T-cell (primary cell): ENCODE measurements around the gene HABP4. TPM values are rescaled to one million over a fixed set of nuclear protein-coding genes. Genes with fewer than 3 reads are reported as not detected.

Experiments
- ATAC-seq, 4 experiments: fragments of 200-7000 bp in 3 of 4; fragments of 150-1000 bp in 1 of 4; cut with Tn5 transposase; replicated peaks in 1 of 4; 1 replicate in 3 of 4; 2 replicates in 1 of 4; pipeline ENCODE4 v1.10.0; 2021; ENCODE audit warnings: moderate library complexity in 3 of 4, mild to moderate bottlenecking in 2 of 4, moderate number of reproducible peaks in 1 of 4
- CTCF ChIA-PET, 2 donors: fragments of 300-600 bp; sonication (Branson Sonifier 250); formaldehyde crosslinking; loops; one replicate each; lab custom pipeline; 2022; ENCODE audit warnings: antibody characterized with exemption in 2 of 2; lab: Charles Lee
- POLR2A ChIA-PET, 2 donors: fragments of 300-600 bp; sonication (Branson Sonifier 250); formaldehyde crosslinking; loops; one replicate each; lab custom pipeline; 2022; ENCODE audit warnings: antibody characterized with exemption in 2 of 2; lab: Charles Lee
- DNase-seq, 35 experiments: peaks; one replicate each; pipeline versions ENCODE4 v3.0.0 to v3.0.0-alpha.2; 2013 to 2023
- H3K27ac ChIP-seq: one replicate; pipeline ENCODE4 v1.5.1; 2013; ENCODE audit warnings: low read length
- H3K27me3 ChIP-seq, 2 experiments: replicated peaks in 1 of 2; 1 replicate in 1 of 2; 2 replicates in 1 of 2; pipeline versions ENCODE4 v1.6.1 to v1.7.0; 2013; ENCODE audit warnings: low read length in 1 of 2, mixed read lengths in 1 of 2; ENCODE audit not compliant: control insufficient read depth in 2 of 2, insufficient read depth in 2 of 2; ENCODE audit errors: extremely low read depth in 1 of 2
- H3K36me3 ChIP-seq, 2 donors: 1 replicate in 1 of 2; 2 replicates in 1 of 2; pipeline versions ENCODE4 v1.6.1 to v1.7.0; 2013; ENCODE audit warnings: low read length in 1 of 2; ENCODE audit not compliant: control insufficient read depth in 2 of 2, insufficient read depth in 1 of 2; ENCODE audit errors: extremely low read depth in 1 of 2
- H3K4me1 ChIP-seq, 2 experiments: 1 replicate in 1 of 2; 2 replicates in 1 of 2; pipeline versions ENCODE4 v1.6.1 to v1.7.0; 2013; ENCODE audit warnings: low read length in 2 of 2, mixed read lengths in 1 of 2; ENCODE audit not compliant: insufficient read depth in 2 of 2, control insufficient read depth in 1 of 2; ENCODE audit errors: extremely low read depth in 1 of 2
- H3K4me3 ChIP-seq, 2 donors: 1 replicate in 1 of 2; 2 replicates in 1 of 2; pipeline versions ENCODE4 v1.5.1 to v1.7.0; 2013; ENCODE audit warnings: mild to moderate bottlenecking in 2 of 2, low read length in 1 of 2, moderate library complexity in 1 of 2; ENCODE audit not compliant: control insufficient read depth in 1 of 2; ENCODE audit errors: extremely low read depth in 1 of 2
- H3K9me3 ChIP-seq: 2 replicates; pipeline ENCODE4 v1.7.0; 2013
- H3K27ac Mint-ChIP-seq, 2 donors: one replicate each; pipeline ENCODE4 v1.8.0; 2020 to 2021; ENCODE audit warnings: mild to moderate bottlenecking in 2 of 2, mixed read lengths in 2 of 2
- H3K27me3 Mint-ChIP-seq, 2 donors: one replicate each; pipeline ENCODE4 v1.8.0; 2021 to 2022; ENCODE audit warnings: mixed read lengths in 2 of 2
- H3K36me3 Mint-ChIP-seq: one replicate; pipeline ENCODE4 v1.8.0; 2021; ENCODE audit warnings: mixed read lengths
- H3K4me1 Mint-ChIP-seq, 3 donors: one replicate each; pipeline ENCODE4 v1.8.0; 2020 to 2022; ENCODE audit warnings: mixed read lengths in 3 of 3, mild to moderate bottlenecking in 1 of 3
- H3K4me3 Mint-ChIP-seq, 3 donors: one replicate each; pipeline ENCODE4 v1.8.0; 2020 to 2022; ENCODE audit warnings: mild to moderate bottlenecking in 3 of 3, mixed read lengths in 3 of 3, moderate library complexity in 3 of 3
- H3K9me3 Mint-ChIP-seq, 3 donors: one replicate each; pipeline ENCODE4 v1.8.0; 2020 to 2022; ENCODE audit warnings: mixed read lengths in 3 of 3
- WGBS: methylation state at CpG from one replicate; pipeline ENCODE4 v1.1.5; 2013; ENCODE audit warnings: missing lambda C conversion rate; ENCODE audit not compliant: insufficient coverage; 5-methylcytosine and 5-hydroxymethylcytosine counted together
- total RNA-seq, 35 experiments: library from RNA in 6 of 35; stranded (reverse) in 6 of 35; fragments of 120-200 nt in 1 of 35; gene quantifications; one replicate each; pipeline versions ENCODE4 v1.2.1 to v1.2.4 and lab custom pipeline; 2013 to 2026

HABP4 gene
- total RNA-seq, 5 donors from 2014 or later (not counting 1 experiment from before 2014, with no cell fraction given) = 18.2 to 30.8 (median 25.3) TPM

DNA sequence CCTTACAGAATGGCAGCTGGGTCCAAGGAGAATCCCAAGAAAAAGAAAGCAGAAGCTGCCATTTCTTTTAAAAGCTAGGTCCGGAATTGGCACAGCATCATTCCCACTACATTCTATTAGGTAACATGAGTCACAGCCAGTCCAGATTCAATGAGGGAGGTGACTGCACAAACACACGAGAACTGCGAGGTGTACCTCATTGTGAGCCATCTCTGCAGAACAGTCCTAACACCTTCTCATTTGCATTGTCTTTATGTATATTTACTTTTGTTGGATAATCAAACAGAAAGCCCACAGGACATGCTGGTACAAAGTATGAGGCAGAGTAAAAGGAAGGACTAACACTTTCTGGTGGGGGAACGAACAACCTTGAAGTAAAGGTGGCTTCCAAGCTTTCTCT, 14.6 kb upstream of the HABP4 start:
- Histone ChIP-seq H3K27me3 (peaks cover 0 to 2% of the 10 kb centered on the region in 2 experiments), H3K4me1 (peaks cover 0 to 7% of the 10 kb centered on the region in 2 experiments), H3K27ac (no peak overlapping the region), H3K9me3 (no peaks in the 10 kb centered on the region), H3K36me3 (no peaks in the 10 kb centered on the region), H3K4me3 (no peak overlapping the region)
- H3K36me3 Mint-ChIP-seq = no peaks in the 10 kb centered on the region
- no peak overlapping the region for H3K4me3 Mint-ChIP-seq
- ATAC-seq (no peak), DNase-seq (no peak)
- H3K9me3 Mint-ChIP-seq = no peaks in the 10 kb centered on the region
- H3K27me3 Mint-ChIP-seq = peaks cover 0 to 3% of the 10 kb centered on the region in 2 donors
- CTCF ChIA-PET = no interaction called here
- WGBS = 82% methylated on average over 1 of the region's 4 CpGs
- H3K27ac Mint-ChIP-seq = no peak overlapping the region
- POLR2A ChIA-PET = interaction anchor here in 1 of 2 donors (0.7 kb wide), 1 partner anchor 104 kb away, joined by 4 read pairs; no protein-coding TSS in a partner anchor
- no peaks in the 10 kb centered on the region for H3K4me1 Mint-ChIP-seq

DNA sequence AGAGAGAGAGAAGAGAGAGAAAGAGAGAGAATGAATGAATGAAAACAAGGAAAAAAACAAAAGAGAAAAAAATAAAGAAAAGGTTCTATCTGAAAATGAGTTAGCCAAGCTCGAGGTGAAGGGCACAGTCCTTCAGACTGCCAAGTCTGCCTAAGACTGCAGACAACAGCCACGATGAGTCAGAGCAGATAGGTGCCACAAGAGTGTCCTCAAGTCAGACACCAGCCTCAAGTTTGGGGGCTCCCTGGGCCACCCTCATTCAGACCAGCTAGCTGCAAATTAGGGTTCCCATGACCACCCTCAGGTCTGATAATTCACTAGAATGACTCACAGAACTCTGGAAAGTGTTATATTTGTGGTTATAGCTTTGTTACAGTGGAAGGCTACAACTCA, 13.9 kb upstream of the HABP4 start:
- Histone ChIP-seq H3K9me3 (no peaks in the 10 kb centered on the region), H3K27me3 (peaks cover 0 to 2% of the 10 kb centered on the region in 2 experiments), H3K4me3 (no peak overlapping the region), H3K27ac (no peak overlapping the region), H3K36me3 (no peaks in the 10 kb centered on the region), H3K4me1 (peaks cover 0 to 7% of the 10 kb centered on the region in 2 experiments)
- ATAC-seq (peak in 1 of 4 experiments; percentile 46), DNase-seq (peak in 5 of 35 experiments; percentile 15 to 32 (median 18))
- 41% methylated on average over 2 of the region's 2 CpGs for WGBS
- CTCF ChIA-PET = no interaction called here
- Mint-ChIP-seq H3K27ac (no peak overlapping the region), H3K27me3 (peaks cover 0 to 3% of the 10 kb centered on the region in 2 donors), H3K36me3 (no peaks in the 10 kb centered on the region), H3K4me1 (no peaks in the 10 kb centered on the region), H3K4me3 (no peak overlapping the region), H3K9me3 (no peaks in the 10 kb centered on the region)
- POLR2A ChIA-PET = interaction anchor here in 1 of 2 donors (0.7 kb wide), 1 partner anchor 103 kb away, joined by 4 read pairs; no protein-coding TSS in a partner anchor

DNA sequence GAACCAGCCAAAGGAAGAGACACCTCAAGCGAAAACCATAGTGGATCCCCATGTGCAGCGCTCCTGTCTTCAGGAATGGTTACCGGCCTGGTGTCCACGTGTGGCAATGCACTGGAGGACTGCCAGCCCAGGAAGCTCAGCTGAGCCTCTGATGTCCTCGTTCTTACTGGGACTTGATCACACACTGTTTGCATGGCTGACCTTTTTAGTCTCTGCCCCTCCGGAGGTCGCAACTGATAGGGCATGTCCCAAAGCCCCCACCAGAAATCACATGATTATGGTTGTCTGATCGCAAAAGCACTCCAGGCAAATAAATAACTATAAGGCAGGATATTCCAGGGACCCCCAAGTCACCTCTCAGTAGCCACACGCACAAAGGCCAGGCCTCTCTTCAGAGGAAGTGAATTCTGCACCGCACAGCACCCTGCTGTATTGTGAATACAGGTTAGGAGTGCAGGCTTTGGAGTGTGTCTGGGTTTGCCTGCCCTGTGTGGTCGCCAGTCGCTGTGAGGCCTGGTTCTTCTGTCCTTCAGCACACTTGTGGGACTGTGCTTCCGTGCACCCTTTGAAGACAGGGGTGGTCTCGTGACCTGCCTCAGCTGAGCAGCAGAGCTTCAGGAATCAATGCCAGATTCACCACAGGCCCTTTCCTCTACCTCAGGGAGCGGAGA, 13.4 kb upstream of the HABP4 start:
- Histone ChIP-seq H3K4me1 (peaks cover 0 to 7% of the 10 kb centered on the region in 2 experiments), H3K27me3 (peaks cover 0 to 2% of the 10 kb centered on the region in 2 experiments), H3K4me3 (no peak overlapping the region), H3K9me3 (no peaks in the 10 kb centered on the region), H3K36me3 (no peaks in the 10 kb centered on the region), H3K27ac (no peak overlapping the region)
- no peak for ATAC-seq
- Mint-ChIP-seq H3K27ac (no peak overlapping the region), H3K4me3 (no peak overlapping the region), H3K36me3 (no peaks in the 10 kb centered on the region), H3K4me1 (no peaks in the 10 kb centered on the region), H3K9me3 (no peaks in the 10 kb centered on the region), H3K27me3 (peaks cover 0 to 3% of the 10 kb centered on the region in 2 donors)
- DNase-seq = no peak
- CTCF ChIA-PET = no interaction called here
- POLR2A ChIA-PET = no interaction called here
- 82% methylated on average over 14 of the region's 15 CpGs for WGBS

DNA sequence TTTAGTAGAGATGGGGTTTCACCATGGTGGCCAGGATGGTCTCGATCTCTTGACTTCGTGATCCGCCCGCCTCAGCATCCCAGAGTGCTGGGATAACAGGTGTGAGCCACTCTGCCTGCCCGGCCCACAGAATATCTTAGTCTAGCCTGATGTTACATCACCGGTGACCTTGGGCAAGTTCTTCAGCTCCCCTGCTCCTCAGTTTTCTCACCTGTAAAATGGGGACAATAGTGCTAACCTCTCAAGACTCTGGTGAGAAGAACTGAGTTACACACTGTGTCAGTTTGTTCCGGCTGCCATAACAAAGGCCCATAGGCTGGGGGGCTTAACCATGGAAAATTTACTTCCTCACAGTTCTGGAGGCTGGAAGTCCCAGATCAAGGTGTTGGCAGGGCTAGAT, 12.5 kb upstream of the HABP4 start:
- CTCF ChIA-PET = interaction anchor here in 1 of 2 donors (0.6 kb wide), 1 partner anchor 28 kb away, joined by 3 read pairs; no protein-coding TSS in a partner anchor

DNA sequence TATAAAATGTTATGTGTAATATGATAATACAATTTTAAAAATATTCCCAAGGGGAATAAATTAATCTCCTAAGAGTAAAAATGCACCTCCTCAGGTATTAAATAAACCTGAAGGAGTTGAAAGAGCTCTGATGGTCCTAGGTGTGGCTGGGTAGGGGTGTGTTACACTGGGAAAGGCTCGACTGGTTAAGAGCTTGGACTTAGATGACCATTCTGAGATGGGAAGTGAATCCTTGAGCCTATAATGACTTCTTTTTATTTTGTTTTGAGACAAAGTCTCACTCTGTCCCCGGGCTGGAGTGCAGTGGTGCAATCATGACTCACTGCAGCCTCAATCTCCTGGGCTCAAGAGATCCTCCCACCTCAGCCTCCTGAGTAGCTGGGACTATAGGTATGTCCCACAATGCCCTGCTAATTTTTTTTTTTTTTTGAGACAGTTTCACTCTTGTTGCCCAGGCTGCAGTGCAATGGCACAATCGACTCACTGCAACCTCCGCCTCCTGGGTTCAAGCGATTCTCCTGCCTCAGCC, 9.2 kb upstream of the HABP4 start:
- H3K9me3 ChIP-seq = no peaks in the 10 kb centered on the region
- no peaks in the 10 kb centered on the region for H3K27me3 Mint-ChIP-seq
- H3K4me3 ChIP-seq = no peak overlapping the region
- DNase-seq (no peak), ATAC-seq (no peak)
- no peaks in the 10 kb centered on the region for H3K36me3 Mint-ChIP-seq
- ChIA-PET POLR2A (no interaction called here), CTCF (interaction anchor here in 1 of 2 donors (0.6 kb wide), 1 partner anchor 9 kb away, joined by 3 read pairs; no protein-coding TSS in a partner anchor)
- peaks cover 0 to 7% of the 10 kb centered on the region in 2 experiments for H3K4me1 ChIP-seq
- no peaks in the 10 kb centered on the region for H3K4me1 Mint-ChIP-seq
- H3K36me3 ChIP-seq = no peaks in the 10 kb centered on the region
- H3K4me3 Mint-ChIP-seq = no peak overlapping the region
- H3K27ac Mint-ChIP-seq = no peak overlapping the region
- no peaks in the 10 kb centered on the region for H3K9me3 Mint-ChIP-seq
- H3K27ac ChIP-seq = no peak overlapping the region
- 100% methylated on average over 1 of the region's 5 CpGs for WGBS
- H3K27me3 ChIP-seq = no peaks in the 10 kb centered on the region

More for the DNA sequence above, 12.5 kb upstream of the HABP4 start:
- Histone ChIP-seq H3K4me3 (no peak overlapping the region), H3K36me3 (no peaks in the 10 kb centered on the region), H3K4me1 (peaks cover 0 to 7% of the 10 kb centered on the region in 2 experiments), H3K27ac (no peak overlapping the region), H3K9me3 (no peaks in the 10 kb centered on the region), H3K27me3 (peaks cover 0 to 2% of the 10 kb centered on the region in 2 experiments)
- 90% methylated on average over 6 of the region's 7 CpGs for WGBS
- no peak for DNase-seq
- Mint-ChIP-seq H3K9me3 (no peaks in the 10 kb centered on the region), H3K4me1 (no peaks in the 10 kb centered on the region), H3K27ac (no peak overlapping the region), H3K4me3 (no peak overlapping the region), H3K27me3 (peaks cover 0 to 3% of the 10 kb centered on the region in 2 donors), H3K36me3 (no peaks in the 10 kb centered on the region)
- ATAC-seq = no peak
- POLR2A ChIA-PET = no interaction called here

DNA sequence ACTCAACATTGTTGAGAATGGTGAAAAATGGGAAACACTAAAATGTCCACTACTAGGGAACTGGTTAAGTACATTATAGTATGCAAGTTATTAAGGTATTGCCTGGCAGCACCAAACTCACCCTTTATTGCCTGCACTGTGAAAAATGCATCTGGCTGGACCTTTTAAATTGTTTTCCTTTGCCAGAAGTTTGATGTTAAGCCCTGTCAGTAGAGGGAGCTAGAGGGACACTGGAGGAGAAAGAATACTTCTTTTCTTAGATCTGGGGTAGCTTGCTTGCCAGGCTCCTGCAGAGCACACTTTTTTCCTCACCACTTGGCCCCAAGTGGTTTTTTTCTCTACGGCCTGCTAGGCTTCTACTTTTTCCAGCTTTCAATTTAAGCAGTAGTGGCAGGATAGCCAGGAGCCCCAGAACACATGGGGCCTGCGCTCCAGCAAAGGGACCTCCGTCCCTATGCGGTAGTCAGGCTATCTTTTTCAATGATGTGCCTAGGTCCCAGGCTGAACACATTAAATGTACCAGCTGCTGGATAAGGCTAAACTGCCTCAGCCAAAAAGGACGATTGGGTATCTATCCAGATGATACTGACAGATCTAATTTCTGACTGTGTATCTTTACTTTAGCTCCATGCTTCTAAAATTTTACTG, 8.0 kb upstream of the HABP4 start:
- Mint-ChIP-seq H3K27me3 (no peaks in the 10 kb centered on the region), H3K36me3 (no peaks in the 10 kb centered on the region), H3K9me3 (no peaks in the 10 kb centered on the region), H3K27ac (no peak overlapping the region), H3K4me3 (no peak overlapping the region), H3K4me1 (no peaks in the 10 kb centered on the region)
- Histone ChIP-seq H3K27me3 (no peaks in the 10 kb centered on the region), H3K4me1 (no peaks in the 10 kb centered on the region), H3K9me3 (no peaks in the 10 kb centered on the region), H3K36me3 (no peaks in the 10 kb centered on the region), H3K27ac (no peak overlapping the region), H3K4me3 (no peak overlapping the region)
- no peak for ATAC-seq
- peak in 1 of 35 experiments; percentile 52 for DNase-seq
- CTCF ChIA-PET = interaction anchor here (0.6 to 1.4 kb wide), 4 partner anchors 9 to 1254 kb away, joined by 3 to 7 read pairs (median 4); no protein-coding TSS in a partner anchor
- 96% methylated on average over 4 of the region's 5 CpGs for WGBS
- POLR2A ChIA-PET = interaction anchor here in 1 of 2 donors (0.6 kb wide), 1 partner anchor 87 kb away, joined by 6 read pairs; no protein-coding TSS in a partner anchor
